Measurements from ENCODE around the gene CABP7. TPM values are rescaled to one million over a fixed set of nuclear protein-coding genes. Genes with fewer than 3 reads are reported as not detected.

CABP7 gene
- total RNA-seq, 1 donor from 2014 or later = not detected

DNA sequence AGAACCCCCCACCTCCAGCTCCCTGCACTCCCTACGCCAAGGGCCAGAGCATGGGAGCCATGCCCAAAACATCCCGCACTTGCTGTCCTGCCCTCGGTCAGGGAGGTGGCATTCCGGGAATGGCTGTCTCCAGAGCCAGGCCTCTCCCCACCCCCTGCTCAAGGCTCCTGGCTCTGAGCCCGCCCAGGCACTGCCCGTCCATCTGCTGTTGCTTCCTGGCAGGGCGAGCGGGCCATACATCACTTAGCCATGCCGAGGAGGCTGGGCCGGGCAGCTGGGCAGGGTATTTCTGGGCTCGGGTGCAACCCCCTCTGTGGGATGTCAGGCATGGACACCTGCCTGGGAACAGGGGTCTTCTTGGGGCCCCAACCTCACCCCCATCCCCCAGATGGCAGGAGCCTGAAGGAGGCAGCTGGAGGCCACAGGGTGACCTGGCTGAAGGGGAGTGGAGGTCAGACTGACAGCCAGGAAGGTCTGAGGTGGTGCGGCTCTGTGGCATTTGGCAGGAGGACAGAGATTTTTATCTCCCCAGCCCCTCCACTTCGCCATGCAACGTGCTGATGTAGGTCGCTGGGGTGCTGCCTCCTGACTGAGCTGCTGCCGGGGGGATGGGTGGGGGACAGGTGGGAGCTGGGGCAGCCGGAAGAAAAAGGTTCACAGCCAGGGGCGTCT is 8.7 kb upstream of the CABP7 start:
- no peaks in the 10 kb centered on the region for H3K36me3 Mint-ChIP-seq (ENCODE audit: unreplicated experiment)
- H3K4me1 Mint-ChIP-seq (ENCODE audit: unreplicated experiment) = no peaks in the 10 kb centered on the region
- H3K4me3 Mint-ChIP-seq (ENCODE audit: unreplicated experiment) = no peak overlapping the region
- H3K9me3 Mint-ChIP-seq (ENCODE audit: unreplicated experiment) = no peaks in the 10 kb centered on the region
- DNase-seq (ENCODE audit: extremely low spot score, unreplicated experiment) = no peak
- peaks cover 32% of the 10 kb centered on the region for H3K27me3 Mint-ChIP-seq (ENCODE audit: unreplicated experiment)
- H3K27ac Mint-ChIP-seq (ENCODE audit: unreplicated experiment) = no peak overlapping the region
- TF ChIP-seq CTCF (IDR thresholded peaks at IDR 0.05) = no peak

DNA sequence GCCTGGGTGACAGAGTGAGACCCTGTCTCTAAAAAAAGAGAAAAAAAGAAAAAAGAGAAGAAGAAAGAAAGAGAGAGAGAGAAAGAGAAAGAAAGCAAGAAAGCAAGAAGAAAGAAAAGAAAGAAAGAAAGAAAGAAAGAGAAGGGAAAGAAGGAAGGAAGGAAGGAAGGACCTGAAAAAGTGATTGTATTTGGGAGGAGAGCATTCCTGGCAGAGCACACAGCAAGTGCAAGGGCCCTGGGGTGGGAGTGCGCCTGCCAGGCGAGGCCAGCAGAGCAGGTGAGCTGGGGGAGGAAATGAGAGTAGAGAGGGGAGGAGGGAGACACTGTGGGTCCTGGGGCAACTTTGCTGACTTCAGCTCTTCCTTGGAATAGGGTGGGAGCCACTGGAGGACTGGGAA is 7.7 kb upstream of the CABP7 start:
- H3K4me1 Mint-ChIP-seq (ENCODE audit: unreplicated experiment) = no peaks in the 10 kb centered on the region
- H3K27ac Mint-ChIP-seq (ENCODE audit: unreplicated experiment) = no peak overlapping the region
- H3K36me3 Mint-ChIP-seq (ENCODE audit: unreplicated experiment) = no peaks in the 10 kb centered on the region
- no peak overlapping the region for H3K4me3 Mint-ChIP-seq (ENCODE audit: unreplicated experiment)
- DNase-seq (ENCODE audit: extremely low spot score, unreplicated experiment) = no peak
- peaks cover 3% of the 10 kb centered on the region for H3K9me3 Mint-ChIP-seq (ENCODE audit: unreplicated experiment)
- TF ChIP-seq CTCF (IDR thresholded peaks at IDR 0.05) = no peak
- H3K27me3 Mint-ChIP-seq (ENCODE audit: unreplicated experiment) = peaks cover 38% of the 10 kb centered on the region

DNA sequence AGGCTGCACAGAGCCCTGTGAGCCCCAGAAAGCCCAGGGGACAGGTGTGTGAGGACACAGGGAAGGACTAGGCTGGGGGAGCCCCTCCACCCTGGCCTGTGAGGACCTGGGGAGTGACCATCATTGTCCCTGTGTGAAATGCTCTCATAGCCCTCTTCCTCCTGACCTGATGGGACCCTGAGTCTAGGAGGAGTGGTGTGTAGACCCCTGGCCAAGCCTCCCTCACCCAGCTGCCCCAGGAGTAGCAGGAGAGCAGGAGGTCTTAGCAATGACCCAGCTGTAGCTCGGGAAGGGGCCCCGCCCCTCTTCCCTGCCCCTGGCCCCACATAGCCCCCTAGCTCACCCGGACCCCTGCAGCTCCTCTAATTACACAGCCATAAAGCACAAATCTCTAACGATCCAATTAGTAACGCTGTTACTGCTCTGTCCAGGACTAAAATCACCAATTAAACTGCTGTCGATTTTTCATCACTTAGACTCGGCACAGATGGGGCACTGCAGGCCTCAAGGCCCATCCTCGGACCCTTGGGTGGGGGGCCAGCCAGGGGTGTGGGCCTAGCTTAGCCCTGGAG is 6.6 kb upstream of the CABP7 start:
- H3K27me3 Mint-ChIP-seq (ENCODE audit: unreplicated experiment) = peaks cover 39% of the 10 kb centered on the region
- H3K9me3 Mint-ChIP-seq (ENCODE audit: unreplicated experiment) = peaks cover 3% of the 10 kb centered on the region
- H3K27ac Mint-ChIP-seq (ENCODE audit: unreplicated experiment) = no peak overlapping the region
- H3K4me1 Mint-ChIP-seq (ENCODE audit: unreplicated experiment) = no peaks in the 10 kb centered on the region
- no peak overlapping the region for H3K4me3 Mint-ChIP-seq (ENCODE audit: unreplicated experiment)
- TF ChIP-seq CTCF (IDR thresholded peaks at IDR 0.05) = no peak
- DNase-seq (ENCODE audit: extremely low spot score, unreplicated experiment) = no peak
- H3K36me3 Mint-ChIP-seq (ENCODE audit: unreplicated experiment) = no peaks in the 10 kb centered on the region

DNA sequence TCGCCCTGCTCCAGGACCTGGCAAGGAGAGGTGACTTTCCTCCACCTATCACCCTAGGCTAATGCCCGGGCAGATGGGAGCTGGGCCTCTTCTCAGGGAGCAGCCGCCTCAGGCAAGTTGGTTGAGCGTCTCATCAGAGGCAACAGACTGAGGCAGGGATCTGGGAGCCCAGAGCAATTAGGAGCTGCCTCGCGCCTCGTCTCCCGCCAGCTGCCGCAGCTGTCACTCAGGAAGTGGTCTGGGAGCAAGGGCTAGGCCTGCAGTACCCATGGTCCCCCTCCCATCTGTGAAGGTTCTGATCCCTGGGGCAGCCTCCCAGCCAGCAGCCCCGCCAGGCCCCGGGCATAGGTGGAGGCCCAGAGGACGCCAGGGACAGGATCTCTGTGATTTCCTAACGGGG is 4.6 kb upstream of the CABP7 start:
- Mint-ChIP-seq H3K4me3 (ENCODE audit: unreplicated experiment) (no peak overlapping the region), H3K9me3 (ENCODE audit: unreplicated experiment) (peaks cover 3% of the 10 kb centered on the region), H3K27ac (ENCODE audit: unreplicated experiment) (no peak overlapping the region), H3K4me1 (ENCODE audit: unreplicated experiment) (no peaks in the 10 kb centered on the region), H3K36me3 (ENCODE audit: unreplicated experiment) (no peaks in the 10 kb centered on the region), H3K27me3 (ENCODE audit: unreplicated experiment) (peaks cover 53% of the 10 kb centered on the region)
- TF ChIP-seq CTCF (IDR thresholded peaks at IDR 0.05) = no peak
- no peak for DNase-seq (ENCODE audit: extremely low spot score, unreplicated experiment)

- TF ChIP-seq CTCF (IDR thresholded peaks at IDR 0.05) = no peak
- peaks cover 3% of the 10 kb centered on the region for H3K9me3 Mint-ChIP-seq (ENCODE audit: unreplicated experiment)
- DNase-seq (ENCODE audit: extremely low spot score, unreplicated experiment) = no peak
- H3K27ac Mint-ChIP-seq (ENCODE audit: unreplicated experiment) = no peak overlapping the region
- peaks cover 53% of the 10 kb centered on the region for H3K27me3 Mint-ChIP-seq (ENCODE audit: unreplicated experiment)
- no peak overlapping the region for H3K4me3 Mint-ChIP-seq (ENCODE audit: unreplicated experiment)
- H3K4me1 Mint-ChIP-seq (ENCODE audit: unreplicated experiment) = no peaks in the 10 kb centered on the region
- H3K36me3 Mint-ChIP-seq (ENCODE audit: unreplicated experiment) = no peaks in the 10 kb centered on the region
Observed at GRCh38 chr22:29715705-29716104, 4.1 kb upstream of the CABP7 start.
